ENCODE results near the gene RGS10.

RGS10 gene

DNA sequence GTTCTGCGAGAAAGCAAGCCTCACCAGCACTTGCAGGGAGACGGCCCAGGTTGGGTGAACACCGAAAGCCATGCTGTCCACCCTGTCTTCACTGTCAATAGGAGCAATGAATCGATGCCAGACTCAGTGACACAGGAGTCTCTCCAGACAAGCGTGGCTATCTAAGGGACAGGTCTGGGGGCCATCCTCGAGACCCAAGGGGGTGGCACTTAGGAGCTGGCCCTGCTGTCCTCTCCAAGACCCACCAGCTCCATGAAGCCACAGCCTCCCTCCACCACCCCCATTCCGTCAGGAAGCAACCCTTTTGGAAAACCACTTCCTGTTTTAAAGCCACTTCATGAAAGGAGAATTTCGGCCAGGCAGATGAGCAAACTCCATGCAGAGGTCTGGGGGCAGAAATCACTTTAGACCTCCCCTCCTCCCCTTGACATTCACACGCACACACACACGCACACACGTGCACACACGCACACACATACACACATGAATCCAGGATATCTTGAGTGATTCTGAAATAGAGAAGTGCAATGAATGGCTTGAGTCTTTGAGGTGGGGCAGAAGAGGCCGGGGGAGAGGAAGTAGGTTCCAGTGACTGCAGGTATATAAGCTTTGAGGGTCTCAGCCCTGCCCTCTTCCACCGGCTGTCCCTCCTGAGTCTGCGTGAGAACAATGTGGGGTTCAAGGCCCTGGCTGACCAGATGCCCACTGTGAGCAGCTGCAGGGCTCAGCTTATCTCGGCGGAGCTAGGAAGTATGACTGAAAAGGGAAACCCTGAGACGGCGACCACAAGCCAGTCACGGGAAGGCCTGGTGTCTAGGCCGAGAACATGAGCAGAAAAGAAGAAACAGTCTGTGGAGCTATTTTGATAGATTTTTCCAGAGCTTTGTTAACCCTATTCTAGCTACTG, 25.0 kb downstream of the RGS10 start:
- peak; percentile 43 for DNase-seq

DNA sequence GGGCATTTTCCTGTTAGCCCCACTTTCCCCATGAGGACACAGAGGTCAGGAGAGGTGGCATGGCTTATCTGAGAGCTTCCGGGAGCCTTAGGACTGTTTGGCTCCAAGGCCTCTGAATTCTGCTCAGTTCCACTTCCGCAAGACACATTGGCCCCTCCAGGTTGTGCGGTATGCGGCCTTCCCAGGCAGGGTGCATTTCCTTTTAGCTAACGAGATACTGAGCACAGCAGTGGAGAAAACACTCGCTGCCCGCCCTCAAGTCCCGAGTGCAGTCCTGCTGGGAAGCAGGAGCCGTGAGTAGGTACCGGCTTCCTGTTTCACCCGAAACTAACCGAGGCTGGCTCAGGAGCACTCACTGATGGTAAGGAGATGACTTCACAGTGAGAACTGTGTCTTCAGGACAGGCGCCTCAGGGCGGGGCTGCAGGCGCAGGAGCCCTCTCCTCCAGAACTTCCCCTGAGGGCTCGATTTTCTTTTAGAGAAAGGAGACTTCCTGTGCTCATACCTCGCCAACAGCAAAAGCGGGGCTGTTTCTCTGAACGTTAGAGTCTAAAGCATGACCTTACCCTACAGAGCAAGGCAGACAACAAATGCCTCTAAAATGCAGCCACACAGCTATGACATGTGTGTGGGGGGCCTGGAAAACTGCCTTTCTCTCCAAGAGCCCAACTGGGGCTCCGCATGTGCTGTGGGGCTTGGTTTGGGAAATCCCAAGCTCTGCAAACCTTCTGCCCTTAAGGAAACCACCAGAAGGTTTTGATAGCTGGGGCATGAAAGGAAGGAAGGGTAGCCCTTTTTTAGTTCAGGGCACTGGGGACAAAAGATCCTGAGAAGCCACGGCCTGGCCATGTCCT, 25.9 kb downstream of the RGS10 start:
- DNase-seq: peak; percentile 63

DNA sequence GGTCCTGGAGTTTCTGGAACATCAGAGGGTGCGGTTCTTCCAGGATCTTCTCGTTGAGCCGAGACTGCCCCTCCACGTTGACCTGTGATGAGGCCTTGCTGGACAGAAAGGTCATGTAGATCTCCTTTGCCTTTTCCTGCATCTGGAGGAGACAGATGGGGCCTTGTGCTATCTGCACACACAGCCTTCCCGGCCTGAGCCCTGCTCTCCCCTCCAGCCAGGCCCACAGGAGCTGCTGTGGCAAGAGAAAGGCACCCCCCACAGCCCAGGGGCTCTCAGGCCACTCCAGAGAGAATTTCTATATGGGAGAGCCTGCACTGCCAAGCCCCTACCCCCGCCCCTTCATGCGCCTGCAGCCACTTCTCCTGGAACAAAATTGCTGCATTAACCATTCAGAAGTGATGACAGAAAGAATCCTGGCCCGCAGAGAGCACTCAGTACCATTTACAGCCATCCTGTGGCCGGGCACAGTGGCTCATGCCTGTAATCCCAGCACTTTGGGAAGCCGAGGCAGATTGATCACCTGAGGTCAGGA, 26.9 kb downstream of the RGS10 start:
- DNase-seq: no peak

DNA sequence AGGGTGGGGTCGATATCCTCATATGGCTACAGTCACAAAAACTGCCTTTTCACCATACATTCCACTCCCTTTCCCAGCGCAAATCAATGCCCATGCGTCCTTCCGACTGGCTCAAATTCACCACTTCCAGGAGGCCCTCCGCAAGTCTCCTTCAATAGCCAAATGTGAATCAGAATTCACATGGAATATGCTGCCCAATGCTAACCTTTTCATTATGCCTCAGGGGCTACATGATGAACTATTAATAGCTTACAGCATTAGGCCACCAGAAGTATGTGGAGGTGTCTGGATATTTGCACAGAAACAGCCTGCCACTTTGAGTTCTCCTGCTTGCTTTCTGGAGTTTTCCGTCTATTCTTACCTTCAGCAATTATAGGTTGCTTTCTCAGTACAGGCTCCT, 27.7 kb downstream of the RGS10 start:
- no peak for DNase-seq

DNA sequence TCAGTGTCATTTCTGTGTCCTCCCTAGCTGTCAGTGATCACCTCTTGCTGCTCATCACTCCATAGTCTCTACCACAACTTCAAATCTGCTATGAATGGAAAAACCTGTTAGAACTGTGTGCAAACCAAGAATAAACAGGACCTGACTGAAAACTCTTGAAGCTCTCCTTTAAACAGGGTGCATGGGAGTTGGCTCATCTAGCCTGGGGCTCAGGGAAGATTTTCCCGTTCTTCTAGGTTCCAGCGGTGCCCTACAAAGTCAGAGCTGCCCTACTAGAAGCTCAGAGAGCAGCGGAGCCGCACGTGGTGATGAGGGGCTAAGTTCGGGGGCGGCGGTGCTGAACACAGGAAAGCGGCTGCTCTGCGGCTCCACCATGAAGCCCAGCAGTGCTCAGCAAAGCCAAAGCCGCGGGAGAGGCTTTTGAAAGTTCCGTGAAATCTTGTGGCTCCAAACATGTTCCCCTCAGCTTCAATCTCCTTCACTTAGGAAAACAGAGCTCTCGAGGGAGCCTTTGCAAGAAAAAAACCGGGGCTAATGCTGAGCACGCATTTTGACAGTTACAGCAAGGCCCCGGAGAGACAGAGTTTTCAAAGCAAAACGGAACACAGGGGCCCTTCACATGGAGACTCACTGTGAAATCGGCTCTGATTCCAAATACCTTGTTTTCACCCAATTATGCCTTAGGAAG, 30.5 kb downstream of the RGS10 start:
- DNase-seq: no peak

DNA sequence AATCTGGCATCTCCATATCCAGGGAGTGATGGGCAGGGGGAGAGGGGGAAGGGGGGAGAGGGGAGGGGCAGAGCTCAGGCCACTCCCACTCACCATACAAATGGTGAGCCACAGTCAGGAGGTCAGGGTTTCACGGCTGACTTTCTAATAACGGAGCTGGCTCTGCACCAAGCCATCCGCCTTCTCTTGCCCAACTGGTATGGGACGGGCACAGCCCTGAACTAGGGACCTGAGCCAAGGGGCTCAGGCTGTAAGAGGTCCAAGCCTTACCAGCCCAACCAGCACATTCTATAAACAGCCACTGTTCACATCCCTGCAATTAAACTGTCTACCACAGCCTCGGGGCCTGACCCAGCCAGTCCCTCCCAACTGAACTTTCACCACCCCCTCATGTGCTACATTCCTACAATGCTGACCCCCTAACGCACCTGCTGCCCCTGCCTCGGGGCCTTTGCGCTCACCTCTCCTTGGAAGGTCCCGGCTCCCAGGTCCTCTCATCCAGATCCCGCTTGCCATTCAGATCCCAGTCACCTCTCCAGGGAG, 32.5 kb downstream of the RGS10 start:
- DNase-seq: no peak

DNA sequence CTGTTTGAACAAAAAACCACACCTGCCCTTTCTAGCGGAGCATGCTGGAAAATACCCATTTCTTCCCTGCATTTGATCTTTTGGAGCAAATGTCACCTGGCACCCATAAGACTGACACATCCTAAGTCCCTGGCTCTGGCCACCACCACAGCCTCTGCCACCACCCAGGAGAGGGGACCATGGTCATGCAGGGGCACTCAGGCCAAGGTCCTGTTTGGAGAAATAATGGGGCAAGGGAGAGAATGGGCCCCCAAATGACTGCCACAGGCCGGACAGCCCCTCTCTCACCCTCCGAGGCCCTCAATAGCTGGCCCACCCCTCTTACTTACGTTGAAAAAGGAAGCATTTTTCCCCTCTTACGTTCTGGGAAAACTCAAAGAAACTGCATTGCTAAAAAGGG, 35.4 kb downstream of the RGS10 start:
- DNase-seq: no peak

DNA sequence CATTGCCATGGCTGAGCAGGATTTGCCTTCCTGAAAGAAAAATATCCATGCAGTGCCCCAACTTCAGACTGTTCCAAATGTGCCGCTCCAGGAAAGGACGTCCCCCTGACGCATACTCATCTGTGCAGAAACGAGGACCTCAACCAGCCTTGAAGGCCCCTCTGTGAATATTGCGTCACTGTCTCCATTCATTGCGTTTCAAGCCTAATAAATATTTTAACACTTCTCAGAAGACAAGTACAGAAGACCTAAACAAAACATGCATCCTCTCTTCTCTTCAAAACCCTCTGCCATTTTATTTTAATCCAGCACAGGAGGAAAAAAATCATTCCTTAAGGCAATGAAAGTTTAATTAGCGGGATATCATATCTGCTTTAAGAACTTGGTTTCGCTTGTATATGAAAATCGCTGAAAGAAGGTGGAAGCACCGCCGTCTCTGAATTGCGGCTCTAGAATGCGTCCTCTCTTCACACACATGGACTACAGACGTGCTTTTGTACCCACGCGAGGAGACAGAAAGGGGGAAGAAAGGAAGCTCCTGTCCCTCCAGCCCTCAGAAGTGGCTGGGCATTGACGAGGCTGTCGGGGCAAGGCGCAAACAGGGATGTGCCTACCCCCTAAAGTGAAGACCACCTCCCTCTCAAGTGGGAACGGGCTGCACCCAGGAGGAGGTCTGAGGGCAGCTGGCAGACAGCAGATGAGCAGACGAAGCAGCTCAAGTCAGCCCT, 36.8 kb downstream of the RGS10 start:
- DNase-seq: no peak

DNA sequence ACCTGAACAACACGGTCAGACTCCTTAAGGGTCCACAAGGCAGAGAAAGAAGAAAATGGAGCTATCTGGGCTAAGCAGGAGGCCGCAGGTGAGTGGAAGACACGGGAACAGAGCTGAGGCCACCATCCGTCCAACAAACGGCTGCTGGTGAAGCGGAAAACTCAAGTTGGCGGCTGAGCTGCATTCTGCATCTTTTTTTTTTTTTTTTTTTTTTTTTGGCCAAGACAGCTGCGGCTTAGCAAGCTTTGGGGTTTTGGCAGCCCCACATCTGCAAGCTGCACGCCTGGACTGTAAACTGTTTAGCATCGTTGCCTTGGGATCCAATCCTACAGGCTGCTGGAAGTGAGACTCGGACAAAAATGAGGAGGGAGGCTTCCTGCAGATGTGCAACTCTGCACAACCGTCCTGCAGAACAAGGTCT, 37.4 kb downstream of the RGS10 start:
- DNase-seq: no peak

DNA sequence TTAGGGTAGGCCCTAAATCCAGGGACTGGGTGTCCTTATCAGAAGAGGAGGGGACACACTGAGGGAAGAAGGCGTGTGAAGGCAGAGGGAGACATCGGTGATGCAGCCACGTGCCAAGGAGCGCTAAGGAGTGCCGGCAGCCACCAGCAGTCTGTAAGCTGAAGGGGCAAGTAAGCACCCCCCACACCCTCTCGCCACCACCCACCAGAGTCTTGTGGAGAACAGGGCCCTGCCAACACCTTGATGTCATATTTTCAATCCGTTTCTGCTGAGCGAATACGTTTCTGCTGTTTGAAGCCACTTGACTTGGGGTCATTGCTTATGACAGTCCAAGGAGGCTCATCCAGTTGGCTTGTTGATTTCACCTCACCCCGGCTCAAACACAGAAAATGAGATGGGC, 37.9 kb downstream of the RGS10 start:
- DNase-seq: no peak

DNA sequence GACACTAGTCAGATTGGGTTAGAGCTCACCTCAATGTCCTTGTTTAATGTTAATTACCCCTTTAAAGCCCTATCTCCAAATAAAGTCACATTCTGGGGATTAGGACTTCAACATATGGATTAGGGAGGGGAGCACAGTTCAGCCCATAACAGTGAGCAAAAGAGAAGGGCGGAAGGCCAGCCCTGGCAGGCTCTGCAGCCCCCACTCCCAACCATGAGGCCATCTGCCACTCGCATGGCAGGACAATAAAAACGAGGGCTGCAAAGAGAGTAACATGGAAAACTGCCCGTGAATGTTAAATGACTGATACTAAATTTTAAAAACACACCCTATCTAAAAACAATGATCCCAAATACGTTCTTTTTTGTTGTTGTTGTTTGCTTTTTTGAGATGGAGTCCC, 38.7 kb downstream of the RGS10 start:
- no peak for DNase-seq

DNA sequence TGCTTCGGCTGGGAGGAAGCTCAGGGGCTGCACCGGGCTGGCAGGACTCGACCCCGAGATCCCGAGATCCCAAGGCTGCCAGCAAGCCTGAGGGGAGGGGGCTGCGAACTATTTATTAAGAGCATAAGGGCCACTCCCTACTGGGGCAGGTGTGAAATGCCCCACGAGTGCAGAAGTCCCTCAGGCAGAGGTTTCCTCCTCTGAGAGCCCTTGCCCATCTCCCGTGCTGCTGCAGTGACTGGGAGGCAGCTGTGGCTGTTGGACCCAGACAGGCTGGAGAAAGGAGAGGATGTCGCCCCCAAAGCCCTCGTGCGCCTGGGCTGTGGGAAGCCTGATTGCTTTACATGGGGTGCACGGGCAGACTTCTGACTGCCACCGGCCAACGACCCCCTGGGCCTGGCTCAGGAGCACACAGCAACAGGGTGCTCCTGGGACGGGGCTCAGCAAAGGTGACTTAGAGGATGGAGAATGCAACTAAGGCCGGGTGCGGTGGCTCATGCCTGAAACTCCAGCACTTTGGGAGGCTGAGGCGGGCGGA, 39.8 kb downstream of the RGS10 start:
- DNase-seq: no peak

DNA sequence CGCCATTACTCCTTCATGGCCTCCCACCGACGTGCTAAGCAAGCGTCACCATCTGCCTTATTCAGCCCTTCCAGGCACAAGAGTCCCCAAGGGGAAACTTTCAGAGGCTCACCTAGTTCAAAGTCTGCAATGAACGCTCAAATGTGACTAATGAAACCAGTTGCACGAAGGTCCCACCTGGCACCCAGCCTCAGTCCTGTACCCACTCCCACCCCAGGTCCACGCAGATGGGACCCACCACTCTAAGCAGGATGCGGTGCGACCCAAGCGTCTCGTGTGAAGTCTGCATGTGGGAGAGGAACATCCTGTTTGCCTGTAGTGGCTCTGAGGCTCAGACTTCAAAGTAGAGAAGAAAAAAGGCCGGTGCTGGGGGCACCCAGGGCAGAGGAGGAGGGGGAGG, 40.3 kb downstream of the RGS10 start:
- DNase-seq: peak; percentile 79

DNA sequence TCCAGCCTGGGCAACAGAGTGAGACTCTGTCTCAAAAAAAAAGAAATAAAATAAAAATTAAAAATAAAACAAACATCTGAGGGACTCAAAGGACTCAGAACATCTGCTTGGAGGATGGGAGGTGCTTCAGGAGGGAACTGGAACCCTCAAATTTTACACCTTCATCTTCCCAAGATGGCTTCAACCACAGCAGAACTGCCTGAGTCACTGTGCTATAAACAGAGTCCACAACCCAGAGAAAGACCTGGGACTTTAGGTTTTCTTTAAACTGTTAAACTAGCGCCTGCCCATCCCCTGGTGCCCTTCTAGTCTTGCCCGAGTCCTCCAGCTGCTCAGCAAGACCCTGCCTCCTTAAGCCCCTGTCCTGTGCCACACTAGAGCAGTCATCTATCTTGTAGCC, 40.8 kb downstream of the RGS10 start:
- DNase-seq: peak; percentile 33

DNA sequence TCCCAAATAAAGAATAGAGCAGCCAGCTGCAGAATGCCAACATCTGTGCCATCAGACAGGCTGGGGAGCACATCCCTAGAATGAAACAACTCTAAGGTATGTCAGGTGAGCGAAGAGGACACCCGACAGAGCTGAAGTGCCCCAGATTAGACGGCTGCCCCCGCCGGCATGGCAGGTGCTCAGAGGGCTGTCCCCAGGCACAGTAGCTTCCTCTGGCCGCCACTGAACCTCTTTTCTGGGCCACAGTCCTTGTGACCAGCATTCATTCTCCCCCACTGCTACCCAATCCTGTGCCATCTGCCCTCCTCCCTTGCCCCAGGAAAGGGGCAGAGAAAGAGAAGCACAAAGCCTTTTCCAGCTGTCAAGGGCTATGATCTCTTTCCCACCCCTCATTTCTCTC, 41.7 kb downstream of the RGS10 start:
- no peak for DNase-seq

DNA sequence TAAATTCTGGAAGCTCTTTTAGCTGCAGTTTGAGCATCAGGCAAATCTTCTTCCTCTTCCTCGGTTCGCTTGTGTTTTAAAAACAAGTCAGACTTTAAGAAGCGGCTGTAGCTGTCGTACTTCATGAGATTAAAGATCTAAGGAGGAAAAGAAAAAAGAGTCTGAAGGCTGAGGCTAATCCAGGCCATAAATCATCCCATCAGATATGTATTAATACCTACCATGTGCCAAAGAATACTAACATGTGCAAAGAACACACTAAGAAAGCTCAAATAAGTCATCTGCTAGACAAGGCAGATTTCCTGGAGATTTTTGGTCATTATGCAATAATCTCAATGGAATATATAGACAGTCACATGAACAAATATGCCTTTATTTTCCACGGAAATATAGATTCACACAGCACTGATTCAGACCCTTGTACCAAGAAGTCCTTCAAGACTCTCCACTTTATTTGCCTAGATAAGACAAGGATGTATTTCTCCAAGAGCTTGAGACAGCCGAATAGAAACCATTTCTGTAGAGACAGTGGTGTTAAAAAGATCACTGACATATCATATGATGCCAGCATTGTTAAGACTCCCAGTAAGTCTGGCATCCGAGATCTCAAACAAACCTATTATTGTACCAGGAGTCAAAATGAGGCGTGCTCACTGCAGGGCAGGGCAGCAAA, 42.3 kb downstream of the RGS10 start:
- no peak for DNase-seq

DNA sequence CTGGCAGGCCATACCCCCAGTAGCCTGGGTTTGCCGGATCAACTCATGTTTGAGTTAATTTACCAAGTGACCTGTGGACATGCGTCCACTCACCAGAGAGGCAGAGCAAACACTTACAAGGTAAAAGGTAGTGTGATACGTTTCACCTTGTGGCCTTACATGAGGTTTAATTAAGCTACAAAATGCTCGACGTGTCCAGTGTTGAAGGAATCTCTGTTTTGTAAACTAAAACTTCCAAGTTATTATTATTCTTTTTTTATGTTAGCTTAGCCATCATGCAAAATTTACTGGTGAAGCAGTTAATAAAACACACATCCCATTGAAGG, 42.9 kb downstream of the RGS10 start:
- no peak for DNase-seq

DNA sequence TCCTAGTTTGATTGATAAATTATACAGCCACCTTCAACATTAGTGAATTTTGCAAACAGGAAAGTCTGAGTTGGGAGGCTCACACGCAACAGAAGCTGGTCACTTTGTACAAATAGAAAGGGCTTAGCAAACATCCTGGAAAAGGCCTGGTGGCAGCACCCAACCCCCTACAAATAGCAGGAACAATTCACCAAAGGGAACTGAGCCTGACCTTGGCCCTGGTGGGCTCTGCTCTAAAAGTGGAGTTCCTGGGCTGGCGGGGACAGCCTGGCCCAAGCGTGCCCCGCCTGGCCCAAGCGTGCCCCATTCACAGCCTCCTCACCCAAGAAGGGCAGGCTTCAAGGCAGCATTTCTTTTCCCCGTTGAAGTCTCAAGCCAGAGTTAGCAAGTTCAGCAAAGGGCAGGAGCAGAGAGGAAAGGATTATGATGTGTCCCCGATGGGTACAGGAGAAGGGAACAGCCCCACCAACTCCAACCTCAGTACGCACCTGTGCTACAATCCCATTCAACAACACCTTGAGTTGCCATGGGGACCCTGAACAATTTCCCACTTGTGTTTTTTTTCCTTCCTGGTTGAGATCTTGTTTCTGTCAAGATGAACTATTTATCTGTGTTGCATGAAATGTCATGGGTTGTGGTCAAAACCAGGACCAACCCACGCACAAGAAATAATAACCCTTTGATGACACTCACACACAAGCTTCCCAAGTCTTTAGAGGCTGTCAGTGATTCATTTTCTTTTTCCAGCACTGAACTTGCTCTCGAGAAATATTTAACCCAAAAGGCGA, 43.4 kb downstream of the RGS10 start:
- DNase-seq: peak; percentile 28

DNA sequence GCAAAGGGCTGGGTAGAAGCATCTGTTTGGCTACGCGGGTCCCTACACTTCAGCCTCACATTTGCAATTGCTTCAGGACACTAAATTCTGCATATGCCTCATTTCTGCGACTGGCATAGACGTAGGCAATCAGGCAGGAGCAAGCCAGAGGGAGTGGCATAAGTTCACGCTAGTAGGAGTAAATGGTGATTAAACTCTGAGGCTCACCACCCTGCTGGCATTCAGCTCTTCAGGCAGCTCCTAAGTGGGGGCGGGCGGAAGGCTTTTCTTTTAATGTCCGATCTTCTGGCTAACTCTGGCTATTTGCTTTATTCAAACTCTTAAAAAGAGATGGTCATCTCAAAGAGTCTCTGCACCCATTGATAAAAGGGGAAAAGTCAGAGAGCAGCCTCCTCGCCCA, 45.3 kb downstream of the RGS10 start:
- no peak for DNase-seq

DNA sequence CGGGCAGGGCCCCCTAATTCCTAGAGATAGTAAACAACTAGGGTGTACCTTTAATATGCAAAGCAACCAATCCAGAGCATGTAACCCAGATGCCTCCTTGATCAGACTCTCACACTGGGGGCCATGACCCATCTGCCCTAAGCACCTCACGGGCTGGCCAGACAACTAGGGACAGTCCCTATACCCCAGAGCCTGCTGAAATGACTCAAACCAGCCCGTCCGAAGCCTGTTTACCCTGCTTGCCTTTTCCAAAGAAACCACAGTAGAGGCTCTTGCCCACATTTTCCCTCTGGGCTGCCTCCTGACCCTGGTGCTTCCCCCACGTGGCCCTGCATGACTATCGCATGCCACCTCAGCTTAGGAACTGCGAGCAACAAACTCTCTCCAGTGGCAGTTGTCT, 46.2 kb downstream of the RGS10 start:
- DNase-seq: no peak

DNA sequence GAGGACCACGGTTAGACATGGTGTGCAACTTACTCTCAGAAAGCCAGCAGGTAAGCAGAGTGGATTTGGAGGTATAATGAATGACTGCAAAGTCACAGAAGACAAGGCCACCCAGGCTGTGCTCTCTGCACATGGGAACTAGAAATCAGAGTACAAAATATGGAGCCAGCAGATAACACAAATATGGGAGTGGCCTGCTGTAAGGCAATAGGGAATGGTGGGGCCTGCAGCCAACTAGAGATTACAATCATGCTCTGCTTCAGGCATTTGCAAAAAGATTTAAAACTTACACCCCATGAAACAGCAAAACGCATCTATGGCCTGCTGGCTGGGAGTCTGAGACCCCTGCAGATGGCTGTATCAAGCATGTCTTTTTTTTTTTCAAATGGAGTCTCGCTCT, 47.0 kb downstream of the RGS10 start:
- no peak for DNase-seq
